Activated CD8-positive, alpha-beta memory T cell treated with anti-CD3 and anti-CD28 coated beads for 24 hours (primary cell): ENCODE measurements around the gene RAD9B.
"Not testable (repeated sequence)": the region's sequence is repeated elsewhere in the genome, so short reads cannot be mapped to it uniquely, and the experiment has no call there.

Experiments used
- DNase-seq: peaks from one replicate; pipeline ENCODE4 v3.0.0-alpha.2; 2020

RAD9B gene

DNA sequence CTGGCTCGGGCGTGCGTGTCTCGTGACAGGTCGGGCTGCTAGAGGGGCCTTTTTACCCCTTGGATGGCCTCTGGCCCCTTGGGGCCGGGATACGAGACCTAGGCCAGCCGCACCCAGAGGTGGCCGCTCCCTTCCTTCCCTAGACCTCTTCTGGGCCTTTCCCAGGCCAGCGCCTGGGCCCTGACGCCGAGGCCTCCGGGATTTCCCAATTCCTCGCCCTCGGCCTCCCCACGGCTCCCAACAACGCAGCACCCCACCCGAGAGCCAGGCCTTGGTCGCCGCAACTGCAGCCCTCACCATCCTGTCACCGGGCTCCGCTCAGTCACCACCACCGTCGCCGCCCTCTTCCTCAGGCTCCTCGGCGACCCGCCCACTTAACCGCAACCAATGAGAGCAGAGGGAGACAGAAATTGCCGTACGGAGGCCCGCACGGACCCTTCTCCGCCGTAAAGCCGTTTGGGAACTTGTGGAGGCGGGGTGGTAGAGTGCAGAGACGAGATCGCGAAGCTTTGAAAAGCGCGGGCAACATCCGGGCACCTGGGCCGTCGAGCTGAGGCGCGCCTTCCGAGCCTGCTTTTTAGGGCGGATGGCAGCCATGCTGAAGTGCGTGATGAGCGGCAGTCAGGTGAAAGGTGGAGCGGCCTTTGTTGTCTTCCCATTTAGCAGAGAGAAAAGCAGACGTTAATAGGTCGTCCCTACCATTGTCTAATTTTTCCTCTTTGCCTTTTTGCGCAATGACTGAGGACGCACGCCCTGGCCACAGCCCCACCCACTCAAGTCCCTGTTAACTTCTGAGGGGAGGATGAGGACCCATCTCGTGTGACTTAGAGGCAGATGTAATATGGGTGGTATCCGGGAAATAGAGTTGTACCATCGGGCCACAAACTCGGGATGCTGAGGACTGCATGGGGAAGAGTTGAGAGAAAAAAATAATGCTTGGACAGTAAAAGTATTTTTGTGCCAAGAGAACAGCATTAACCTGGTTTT, at the start of gene RAD9B, which contains the start of gene VPS29:
Gene RAD9B, plus strand, starts transcription at position 580 of the 987 bp plus-strand sequence. Its CDS starts 7 bp downstream, at position 587.
Gene VPS29, minus strand, starts transcription at position 360 of the 987 bp plus-strand sequence. Its CDS starts 60 bp downstream, at position 300.
- peak; percentile 98 for DNase-seq

DNA sequence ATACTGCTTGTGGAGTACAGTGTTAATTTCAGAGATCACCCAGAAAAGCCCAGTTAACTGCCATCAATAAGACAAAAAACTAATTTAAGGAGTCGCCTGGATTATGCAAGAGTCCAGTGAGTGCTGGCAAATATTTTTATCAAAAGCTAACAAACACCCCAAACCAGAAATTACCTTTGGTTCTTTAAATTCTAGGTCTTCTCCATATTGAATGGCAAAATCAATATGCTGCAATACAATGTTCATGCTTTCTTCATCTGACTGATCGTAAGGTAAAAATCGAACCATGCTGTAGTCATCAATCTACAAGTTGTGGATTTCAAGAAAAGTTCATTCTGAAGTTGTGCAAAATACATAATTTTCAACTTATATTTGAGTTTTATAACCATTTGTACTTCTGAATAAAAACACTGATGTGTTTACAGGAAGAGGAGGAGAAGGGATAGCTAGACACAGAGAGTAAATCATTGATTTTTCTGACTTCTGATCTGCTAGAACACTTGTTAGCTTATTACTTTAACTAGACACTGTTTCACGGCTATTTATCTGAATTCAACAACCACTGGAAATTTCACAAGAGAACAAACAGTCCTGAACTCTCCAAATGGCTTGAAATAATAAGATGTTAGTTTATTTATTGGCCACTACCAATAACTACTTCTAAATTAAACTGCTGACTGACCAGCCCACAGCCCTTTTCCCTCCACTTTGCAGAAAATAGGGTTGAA, 48.4 kb upstream of the RAD9B start:
- no peak for DNase-seq

DNA sequence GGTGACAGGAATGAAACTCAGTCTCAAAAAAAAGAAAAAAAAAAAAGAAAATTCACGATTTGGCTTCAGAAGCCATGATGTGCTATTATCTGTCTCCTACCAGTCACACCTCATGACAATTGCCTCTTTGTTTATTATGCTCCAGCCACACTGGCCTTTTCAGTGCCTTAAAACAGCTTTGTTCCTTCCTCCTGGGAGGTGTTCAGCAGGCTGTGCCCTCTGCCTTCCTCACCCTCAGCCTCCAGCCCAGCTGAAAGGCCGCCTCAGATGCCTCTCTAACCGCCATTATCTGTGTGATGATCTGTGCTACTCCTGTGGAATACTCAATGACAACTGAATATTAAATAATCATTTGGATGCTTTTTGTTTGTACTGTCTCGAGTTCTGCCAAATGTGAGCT, 43.4 kb upstream of the RAD9B start:
- DNase-seq: no peak

DNA sequence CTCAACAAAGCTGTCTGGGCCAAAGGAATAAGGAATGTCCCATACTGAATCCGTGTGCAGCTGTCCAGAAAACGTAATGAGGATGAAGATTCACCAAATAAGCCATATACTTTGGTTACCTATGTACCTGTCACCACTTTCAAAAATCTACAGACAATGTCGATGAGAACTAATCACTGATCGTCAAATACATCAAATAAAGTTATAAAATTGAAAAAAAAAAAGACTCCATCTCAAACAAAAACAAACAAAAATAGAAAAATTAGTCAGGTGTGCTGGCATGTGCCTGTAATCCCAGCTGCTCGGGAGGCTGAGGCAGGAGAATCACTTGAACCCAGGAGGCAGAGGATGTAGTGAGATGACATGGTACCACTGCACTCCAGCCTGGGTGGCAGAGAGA, 40.9 kb upstream of the RAD9B start:
- DNase-seq: not testable (repeated sequence)

DNA sequence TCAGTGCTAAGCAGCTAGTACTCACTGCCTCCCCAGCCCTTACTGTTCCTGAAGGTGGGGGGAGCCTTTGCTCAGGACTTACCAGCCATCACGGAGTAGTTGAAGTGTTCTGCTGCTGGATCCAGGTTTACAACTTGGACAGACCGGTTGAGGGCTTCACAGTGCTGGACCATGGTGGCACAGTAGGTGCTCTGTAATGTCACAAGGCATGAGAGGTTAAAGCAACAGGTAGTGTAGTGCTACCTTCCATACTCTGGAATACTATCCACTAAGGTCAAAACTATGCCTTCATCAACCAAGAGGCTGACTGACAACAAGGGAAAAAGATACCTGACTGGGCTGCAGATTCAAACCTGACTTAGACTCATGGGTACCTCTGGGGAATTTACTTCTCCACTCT, 37.1 kb upstream of the RAD9B start:
- no peak for DNase-seq

DNA sequence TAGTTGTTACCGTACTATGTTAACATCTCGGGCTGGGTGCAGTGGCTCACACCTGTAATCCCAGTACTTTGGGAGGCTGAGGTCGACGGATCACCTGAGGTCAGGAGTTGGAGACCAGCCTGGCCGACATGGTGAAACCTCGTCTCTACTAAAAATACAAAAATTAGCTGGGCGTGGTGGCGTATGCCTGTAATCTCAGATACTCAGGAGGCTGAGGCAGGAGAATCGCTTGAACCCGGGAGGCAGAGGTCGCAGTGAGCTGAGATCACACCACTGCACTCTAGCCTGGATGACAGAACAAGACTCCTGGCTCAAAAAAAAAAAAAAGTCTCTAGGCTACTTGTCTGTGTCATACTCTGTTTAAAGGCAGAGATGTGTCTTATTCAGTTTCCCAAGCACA, 36.4 kb upstream of the RAD9B start:
- DNase-seq: not testable (repeated sequence)

DNA sequence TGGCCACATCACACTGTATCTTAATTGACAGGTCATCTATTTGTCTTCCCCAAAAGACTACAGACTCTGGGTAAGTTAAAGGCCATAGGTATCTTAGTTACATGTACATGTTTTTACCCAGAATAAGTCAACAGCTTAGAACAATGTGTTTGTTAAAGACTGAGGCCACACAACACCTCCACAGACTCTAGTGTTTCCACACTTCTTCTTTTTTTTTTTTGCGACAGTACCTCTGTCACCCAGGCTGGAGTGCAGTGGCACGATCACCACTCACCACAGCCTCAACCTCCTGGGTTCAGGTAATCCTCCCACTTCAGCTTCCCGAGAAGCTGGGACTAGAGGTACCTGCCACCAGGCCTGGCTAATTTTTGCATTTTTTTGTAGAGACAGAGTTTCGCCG, 35.3 kb upstream of the RAD9B start:
- peak; percentile 43 for DNase-seq

DNA sequence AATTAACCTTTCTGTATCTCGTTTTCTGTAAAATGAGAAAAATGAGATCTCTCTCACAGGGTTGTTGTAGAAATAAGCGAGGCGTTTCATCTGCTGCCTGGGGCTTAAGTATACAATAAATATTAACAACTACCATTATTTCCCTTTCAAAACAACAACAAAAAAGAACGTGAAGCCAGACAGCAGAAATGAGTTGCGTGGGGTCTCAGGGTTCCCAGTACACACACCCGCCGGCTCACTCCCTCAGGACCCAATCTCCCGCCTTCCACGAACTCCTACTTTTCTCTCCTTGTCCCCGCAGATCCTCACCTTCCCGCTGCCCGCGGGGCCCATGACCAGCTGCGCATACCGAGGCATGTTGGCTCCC, 34.3 kb upstream of the RAD9B start:
- DNase-seq: no peak

DNA sequence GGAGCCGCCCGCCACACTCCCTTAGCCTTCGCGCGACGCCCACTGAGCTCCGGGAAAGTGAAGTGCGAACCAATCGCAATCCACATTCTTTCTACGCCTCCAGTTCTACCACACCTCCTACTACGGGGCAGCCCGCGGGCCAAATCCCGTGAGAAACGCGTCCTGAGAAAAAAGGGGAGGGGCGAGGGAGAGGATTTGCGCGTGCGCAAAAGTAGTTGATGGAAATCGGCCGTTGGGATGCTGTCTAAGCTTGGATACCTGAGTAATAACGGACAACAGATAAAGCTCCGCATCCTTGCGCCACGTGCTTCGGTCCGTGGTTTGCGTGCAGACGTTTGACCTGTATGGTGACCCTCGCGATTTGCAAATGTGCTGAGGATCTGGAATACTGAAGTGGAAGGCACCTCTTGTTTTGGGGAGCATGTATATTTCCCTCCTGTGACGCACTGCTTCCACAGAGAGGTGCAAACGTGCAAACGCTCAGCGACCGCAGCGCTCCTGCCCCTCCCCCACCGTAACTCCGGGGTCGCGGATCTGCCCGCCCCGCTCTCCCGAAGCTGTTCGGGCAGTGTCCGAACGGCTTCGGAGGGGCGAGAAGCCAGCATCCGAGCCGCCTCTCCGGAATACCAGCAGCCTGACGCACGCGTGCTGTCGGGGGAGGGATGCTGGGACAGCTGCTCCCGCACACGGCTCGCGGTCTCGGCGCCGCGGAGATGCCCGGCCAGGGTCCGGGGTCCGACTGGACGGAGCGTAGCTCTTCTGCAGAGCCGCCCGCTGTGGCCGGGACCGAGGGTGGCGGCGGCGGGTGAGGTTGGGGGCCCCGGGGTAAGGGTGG, 33.7 kb upstream of the RAD9B start, which contains the start of the genes FAM216A and GPN3:
Gene FAM216A, plus strand, starts transcription at position 632 of the 835 bp plus-strand sequence. Its CDS starts 31 bp downstream, at position 663.
Gene GPN3, minus strand, starts transcription at position 44 of the 835 bp plus-strand sequence. CDS start 54 bp downstream, outside the sequence.
- peak; percentile 97 for DNase-seq

DNA sequence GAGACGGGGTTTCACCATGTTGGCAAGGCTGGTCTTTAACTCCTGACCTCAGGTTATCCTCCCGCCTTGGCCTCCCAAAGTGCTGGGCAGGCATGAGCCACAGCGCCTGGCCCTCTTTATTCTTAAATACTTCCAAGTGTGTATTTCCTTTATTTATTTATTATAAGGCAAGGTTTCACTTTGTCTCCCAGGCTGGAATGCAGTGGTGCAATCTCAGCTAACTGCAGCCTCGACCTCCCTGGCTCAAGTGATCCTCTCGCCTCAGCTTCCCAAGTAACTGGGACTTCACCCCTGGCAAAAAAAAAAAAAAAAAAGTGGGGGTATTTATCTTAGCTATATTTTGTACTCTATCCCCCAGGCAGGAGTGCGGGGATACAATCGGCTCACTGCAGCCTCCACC, 26.7 kb upstream of the RAD9B start:
- no peak for DNase-seq

DNA sequence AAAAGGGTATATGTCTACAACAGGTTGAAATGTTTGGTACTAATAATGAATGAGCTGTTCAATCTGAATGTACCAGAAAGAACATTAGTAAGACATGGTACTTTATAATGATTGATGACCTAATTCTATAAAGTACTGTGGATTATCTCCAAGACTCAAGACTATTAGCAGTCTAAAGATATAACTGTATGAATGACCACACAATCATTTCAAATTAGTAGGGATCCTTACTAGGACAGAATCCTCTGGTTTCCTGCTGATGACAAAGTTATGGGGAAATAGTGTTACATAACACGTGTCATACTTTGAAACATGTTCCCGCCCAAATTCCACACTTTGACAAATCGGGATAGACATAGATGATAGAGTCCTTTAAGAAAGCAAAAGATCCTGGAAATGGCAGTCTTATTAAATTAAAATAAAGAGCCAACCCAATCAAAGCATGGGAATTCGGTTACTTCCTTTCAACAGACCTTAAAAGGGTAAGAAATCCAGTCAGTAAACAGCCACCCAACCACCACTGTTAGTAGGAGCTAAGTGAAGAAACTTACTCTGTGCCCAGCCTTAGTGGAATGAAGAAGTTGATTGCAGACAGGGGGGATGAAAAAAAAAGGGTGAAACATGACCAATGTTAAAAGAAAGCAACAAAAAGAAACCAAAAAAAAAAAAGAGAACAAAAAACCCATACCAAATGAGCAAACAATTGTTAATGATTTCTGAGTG, 3.0 kb upstream of the RAD9B start:
- no peak for DNase-seq

DNA sequence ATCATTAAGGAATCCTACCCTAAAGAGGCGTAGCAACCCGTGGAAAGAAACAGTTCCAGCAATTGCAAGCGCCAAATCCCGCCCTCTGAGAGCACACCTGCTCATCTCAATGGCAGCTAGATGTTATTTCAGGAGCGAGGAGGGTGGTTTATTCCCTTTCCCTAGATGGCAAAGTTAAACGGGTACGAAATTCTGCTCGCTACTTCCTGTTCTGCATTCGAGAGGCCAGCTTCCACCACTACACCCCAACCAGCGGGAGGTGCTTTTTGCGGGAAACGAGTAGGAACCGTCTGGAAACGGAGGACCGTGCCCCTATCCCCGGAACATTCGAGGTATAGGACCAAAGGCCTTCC, 756 bp upstream of the RAD9B start:
- no peak for DNase-seq

DNA sequence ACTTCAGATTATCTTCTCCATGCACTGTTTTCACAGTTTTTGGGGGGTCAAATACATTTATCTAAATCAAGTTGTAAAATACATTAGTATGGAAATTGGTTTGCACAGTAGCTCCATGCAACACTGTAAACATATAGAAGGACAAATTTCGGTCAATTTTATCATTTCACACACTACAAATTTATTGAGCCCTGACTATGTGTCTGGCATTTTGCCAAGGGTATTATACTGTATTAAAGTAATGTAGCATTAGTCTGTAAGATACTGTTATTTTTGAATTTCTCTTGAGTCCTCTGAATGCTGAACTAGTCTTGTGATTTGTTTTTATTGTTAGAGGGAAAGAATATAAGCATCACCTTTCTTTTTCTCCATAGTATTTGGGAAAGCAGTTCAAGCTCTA, 1.3 kb downstream of the RAD9B start:
- no peak for DNase-seq

DNA sequence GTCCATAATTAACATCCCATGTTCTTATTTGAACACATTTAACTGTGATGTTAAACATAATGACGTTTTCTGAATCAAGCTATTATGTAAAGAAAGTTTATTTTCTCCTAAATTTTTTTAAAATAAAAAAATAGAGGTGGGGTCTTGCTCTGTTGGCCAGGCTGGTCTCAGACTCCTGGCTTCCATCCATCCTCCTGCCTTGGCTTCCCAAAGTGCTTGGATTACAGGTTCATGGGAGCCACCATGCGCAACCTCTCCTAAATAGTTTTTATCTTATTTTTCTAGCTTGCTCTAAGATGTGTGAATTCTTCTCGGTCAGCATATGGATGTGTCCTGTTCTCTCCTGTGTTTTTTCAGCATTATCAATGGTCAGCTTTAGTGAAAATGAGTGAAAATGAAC, 3.2 kb downstream of the RAD9B start:
- DNase-seq: no peak

DNA sequence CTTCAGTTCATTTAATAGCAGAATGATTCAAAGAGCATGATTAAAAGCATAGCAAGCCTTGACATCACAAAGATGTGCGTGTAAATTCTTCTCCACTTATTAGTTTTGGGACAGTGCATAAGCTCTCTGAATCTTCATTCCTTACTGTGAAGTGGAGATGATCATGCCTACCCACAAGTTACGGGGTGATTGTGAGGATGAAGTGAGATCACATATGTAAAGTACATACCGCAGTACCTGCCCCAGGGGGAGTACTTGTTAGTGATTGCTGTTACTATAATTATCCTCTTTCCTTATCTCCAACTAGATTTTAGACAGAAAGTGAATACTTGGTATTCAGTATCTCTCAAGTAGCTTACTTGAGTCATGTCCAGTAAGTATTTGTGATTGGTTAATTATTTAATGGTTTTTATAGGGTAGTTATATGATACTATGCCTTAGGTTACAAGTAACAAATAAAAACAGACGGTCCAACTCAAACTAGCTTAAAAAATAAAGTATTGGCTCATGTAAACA, 6.0 kb downstream of the RAD9B start:
- DNase-seq: no peak

DNA sequence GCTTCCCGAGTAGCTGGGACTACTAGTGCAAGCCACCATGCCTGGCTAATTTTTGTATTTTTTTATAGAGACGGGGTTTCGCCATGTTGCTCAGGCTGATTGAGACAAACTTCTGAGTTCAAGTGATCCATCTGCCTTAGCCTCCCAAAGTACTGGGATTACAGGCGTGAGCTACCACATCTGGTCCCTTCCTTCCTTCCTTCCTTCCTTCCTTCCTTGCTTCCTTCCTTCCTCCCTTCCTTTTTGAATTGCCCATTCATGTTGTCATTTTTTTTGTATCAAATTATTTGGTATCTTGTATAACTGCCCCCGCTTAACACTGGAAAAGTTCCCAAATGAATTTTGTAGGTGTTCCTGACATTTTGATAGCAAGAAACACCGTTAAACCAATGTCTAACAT, 11.7 kb downstream of the RAD9B start:
- no peak for DNase-seq

DNA sequence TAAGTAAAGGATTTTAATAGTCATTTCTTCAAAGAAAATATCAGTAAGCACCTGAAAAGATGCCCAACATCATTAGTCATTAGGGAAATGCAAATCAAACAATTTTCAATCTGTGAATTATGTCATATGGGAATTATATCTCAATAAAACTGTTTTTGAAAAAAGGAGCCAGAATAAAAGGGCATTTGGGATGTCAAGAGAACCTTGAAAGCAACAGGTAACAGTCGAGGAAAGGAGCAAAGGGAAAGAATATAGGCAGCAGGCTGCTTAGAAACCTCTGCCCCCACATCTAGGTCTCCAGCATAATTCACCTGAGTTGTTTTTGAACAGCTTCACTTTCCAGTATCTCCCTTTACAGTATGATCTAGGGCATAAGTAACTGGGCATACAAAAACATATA, 12.2 kb downstream of the RAD9B start:
- DNase-seq: no peak

DNA sequence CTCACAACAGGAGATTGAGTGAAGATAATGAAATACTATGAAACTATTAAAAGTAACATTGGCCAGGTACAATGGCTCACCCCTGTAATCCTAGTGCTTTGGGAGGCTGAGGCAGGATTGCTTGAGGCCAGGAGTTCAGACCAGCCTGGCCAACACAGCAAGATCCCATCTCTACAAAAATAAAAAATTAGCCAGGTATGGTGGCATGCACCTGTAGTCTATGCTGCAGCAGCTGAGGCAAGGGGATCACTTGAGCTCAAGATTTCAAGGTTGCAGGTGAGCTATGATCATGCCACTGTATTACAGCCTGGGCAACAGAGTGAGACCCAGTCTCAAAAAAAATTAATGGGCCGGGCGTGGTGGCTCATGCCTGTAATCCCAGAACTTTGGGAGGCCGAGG, 14.9 kb downstream of the RAD9B start:
- no peak for DNase-seq

DNA sequence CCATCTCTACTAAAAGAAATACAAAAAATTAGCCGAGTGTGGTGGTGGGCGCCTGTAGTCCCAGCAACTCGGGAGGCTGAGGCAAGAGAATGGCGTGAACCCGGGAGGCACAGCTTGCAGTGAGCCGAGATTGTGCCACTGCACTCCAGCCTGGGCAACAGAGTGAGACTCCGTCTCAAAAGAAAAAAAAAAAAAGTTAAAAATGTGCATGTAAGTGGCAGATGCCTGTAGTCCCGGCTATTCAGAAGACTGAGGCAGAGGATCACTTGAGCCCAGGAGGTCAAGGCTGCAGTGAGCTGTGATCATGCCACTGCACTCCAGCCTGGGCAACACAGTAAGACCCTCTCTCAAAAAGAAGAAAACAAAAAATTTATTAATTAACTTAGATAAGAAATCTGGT, 15.9 kb downstream of the RAD9B start:
- DNase-seq: not testable (repeated sequence)

DNA sequence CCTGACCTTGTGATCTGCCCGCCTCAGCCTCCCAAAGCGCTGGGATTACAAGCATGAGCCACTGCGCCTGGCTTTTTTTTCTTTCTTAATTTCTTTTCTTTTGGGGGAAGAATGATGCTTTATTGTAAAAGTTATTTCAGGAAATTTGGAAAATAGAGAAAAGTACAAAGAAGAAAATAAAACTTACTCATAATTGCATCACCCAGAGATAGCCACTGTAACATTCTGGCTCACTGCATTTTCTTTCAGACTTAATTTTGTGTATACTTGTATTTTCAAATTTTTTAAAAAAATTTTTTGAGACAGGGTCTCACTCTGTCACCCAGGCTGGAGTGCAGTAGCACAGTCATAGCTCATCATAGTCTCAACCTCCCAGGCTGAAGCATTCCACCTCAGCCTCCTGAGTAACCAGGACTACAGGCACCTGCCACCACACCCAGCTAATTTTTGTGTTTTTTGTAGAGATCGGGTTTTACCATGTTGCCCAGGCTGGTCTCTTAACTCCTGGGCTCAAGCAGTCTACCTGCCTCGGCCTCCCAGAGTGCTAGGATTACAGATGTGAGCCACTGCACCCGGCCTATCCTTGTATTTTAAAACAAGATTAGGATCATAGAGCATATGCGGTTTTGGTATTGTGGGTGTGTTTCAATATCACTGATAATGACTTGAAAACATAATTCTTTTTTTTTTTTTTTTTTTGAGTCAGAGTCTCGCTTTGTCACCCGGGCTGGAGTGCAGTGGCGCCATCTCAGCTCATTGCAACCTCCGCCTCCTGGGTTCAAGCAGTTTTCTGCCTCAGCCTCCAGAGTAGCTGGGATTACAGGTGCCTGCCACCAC, 19.0 kb downstream of the RAD9B start:
- DNase-seq: not testable (repeated sequence)

DNA sequence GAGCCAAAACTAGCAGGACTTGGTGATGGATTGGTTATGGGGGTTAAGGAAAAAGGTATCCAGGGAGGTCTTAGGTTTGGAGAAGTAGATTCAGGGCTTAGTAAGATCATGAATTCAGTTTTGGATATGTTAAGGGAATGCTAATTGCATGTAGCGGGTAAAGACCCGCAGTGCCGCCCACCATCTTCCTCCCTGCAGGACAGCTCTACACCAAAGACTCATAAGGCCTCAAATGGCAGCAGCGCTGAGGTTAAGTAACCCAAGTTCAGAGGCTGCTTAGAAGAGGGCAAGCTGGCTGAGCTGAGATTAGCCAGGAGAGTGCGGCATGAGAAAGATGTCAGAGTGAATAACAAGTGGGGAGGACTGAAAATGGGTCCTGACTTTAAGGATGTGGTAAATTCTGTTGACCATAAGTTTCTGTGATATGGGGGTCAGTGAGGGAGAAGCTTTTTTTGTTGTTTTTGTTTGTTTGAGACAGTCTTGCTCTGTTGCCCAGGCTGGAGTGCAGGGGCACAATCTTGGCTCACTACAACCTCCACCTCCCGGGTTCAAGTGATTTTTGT, 26.2 kb downstream of the RAD9B start:
- DNase-seq: no peak
